SK-N-MC (cell line): ENCODE data around the gene PSTPIP1.

Source experiments
- EZH2 ChIP-seq: fragments of 200-600 bp; sonication (generic); IDR thresholded peaks from one replicate; pipeline ENCODE4 v1.6.1; 2017; ENCODE audit warnings: antibody characterized with exemption
- FOXP2 ChIP-seq: optimal IDR thresholded peaks from 2 replicates; pipeline ENCODE3; 2011; ENCODE audit warnings: mild to moderate bottlenecking, moderate library complexity; ENCODE audit not compliant: insufficient read depth; ENCODE audit errors: extremely low read length, control extremely low read depth
- POLR2AphosphoS5 ChIP-seq: IDR thresholded peaks from 2 replicates; pipeline ENCODE4 v1.6.1; 2012; ENCODE audit warnings: mild to moderate bottlenecking, low read depth, low read length, borderline replicate concordance

- TF ChIP-seq EZH2: no peak
- TF ChIP-seq POLR2AphosphoS5: no peak
- no peak for TF ChIP-seq FOXP2
Measured at GRCh38 chr15:77029166-77030047, 34.5 kb downstream of the PSTPIP1 start.
